IPS-15b (cell line): ENCODE measurements around the gene ETHE1.

Experiments used
- H3K27me3 ChIP-seq: one replicate; pipeline ENCODE4 v1.6.1; 2013; ENCODE audit warnings: low read length; ENCODE audit not compliant: control insufficient read depth, insufficient read depth
- H3K36me3 ChIP-seq: one replicate; pipeline ENCODE4 v1.6.1; 2013; ENCODE audit warnings: low read length; ENCODE audit not compliant: control insufficient read depth, insufficient read depth
- H3K4me1 ChIP-seq: one replicate; pipeline ENCODE4 v1.6.1; 2013; ENCODE audit warnings: mild to moderate bottlenecking, low read length; ENCODE audit not compliant: control insufficient read depth, insufficient read depth
- H3K4me3 ChIP-seq: one replicate; pipeline ENCODE4 v1.5.1; 2013; ENCODE audit warnings: low read depth, low read length
- H3K9ac ChIP-seq: one replicate; pipeline ENCODE4 v1.6.1; 2013; ENCODE audit warnings: low read depth, mild to moderate bottlenecking, low read length
- H3K9me3 ChIP-seq: one replicate; pipeline ENCODE4 v1.6.1; 2013; ENCODE audit warnings: mild to moderate bottlenecking, low read length; ENCODE audit not compliant: control insufficient read depth, insufficient read depth

Gene ETHE1

DNA sequence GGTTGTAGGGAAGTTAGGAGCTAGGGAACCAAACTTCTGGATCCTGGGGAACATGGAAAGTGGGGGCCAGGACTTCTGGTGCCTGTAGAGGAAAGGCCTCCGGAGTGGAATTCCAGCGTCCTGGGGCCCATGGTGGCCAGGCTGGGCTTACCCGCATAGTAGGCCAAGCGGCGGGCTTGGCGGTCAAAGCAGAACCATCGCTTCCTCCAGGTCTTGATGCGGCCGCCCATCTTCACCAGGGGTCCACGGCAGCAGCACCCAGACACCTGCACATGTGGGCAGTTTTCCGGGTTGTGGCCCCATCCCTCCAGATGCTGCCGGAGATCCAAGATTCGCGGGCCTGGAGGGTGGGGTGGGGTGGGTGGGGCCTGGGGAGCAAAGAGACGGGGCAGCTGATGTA, 47.8 kb downstream of the ETHE1 start:
- no peaks in the 10 kb centered on the region for H3K36me3 ChIP-seq

DNA sequence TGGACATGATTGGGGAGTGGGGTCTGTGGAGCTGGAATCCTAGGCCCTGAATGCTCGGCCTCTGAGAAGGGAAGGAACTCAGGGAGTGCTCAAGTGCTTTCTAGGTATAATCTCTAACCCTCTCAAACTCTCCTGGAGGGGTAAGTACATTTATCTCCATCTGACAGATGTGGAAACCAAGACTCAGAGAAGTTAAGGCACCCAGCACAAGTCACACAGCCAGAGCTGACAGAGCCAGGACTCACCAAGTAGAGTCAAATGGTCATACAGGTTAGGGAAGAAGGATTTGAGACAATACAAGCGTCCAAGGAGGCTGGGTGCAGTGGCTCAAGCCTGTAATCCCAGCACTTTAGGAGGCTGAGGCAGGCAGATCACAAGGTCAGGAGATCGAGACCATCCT, 48.7 kb downstream of the ETHE1 start:
- H3K36me3 ChIP-seq: no peaks in the 10 kb centered on the region
- no peak overlapping the region for H3K9ac ChIP-seq
- H3K9me3 ChIP-seq: no peaks in the 10 kb centered on the region
- H3K27me3 ChIP-seq: peaks cover 5% of the 10 kb centered on the region
- H3K4me3 ChIP-seq: no peak overlapping the region
- H3K4me1 ChIP-seq: no peaks in the 10 kb centered on the region

More for the DNA sequence above, 47.8 kb downstream of the ETHE1 start:
- no peak overlapping the region for H3K4me3 ChIP-seq
- H3K4me1 ChIP-seq: no peaks in the 10 kb centered on the region
- no peaks in the 10 kb centered on the region for H3K9me3 ChIP-seq
- H3K27me3 ChIP-seq: peaks cover 4% of the 10 kb centered on the region
- no peak overlapping the region for H3K9ac ChIP-seq

DNA sequence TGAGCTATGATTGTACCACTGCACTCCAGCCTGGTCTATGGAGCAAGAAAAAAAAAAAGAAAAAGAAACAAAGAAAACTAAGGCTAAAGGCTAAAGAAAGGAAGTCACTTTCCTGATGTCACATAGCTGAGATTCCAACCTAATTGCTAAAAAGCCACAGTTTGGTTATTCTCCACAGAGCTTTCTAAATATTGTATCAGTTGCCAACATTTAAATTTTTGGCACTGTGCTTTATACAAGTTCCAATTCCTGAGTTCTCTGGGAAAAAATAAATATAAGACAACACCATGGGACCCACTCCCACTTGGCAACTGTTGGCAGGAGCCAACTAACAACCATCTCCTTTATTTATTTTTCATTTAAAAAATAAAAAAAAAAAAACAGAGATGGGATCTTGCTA, 50.4 kb downstream of the ETHE1 start:
- Histone ChIP-seq H3K9ac (no peak overlapping the region), H3K4me3 (no peak overlapping the region), H3K4me1 (no peaks in the 10 kb centered on the region), H3K9me3 (no peaks in the 10 kb centered on the region), H3K27me3 (peaks cover 7% of the 10 kb centered on the region), H3K36me3 (no peaks in the 10 kb centered on the region)

DNA sequence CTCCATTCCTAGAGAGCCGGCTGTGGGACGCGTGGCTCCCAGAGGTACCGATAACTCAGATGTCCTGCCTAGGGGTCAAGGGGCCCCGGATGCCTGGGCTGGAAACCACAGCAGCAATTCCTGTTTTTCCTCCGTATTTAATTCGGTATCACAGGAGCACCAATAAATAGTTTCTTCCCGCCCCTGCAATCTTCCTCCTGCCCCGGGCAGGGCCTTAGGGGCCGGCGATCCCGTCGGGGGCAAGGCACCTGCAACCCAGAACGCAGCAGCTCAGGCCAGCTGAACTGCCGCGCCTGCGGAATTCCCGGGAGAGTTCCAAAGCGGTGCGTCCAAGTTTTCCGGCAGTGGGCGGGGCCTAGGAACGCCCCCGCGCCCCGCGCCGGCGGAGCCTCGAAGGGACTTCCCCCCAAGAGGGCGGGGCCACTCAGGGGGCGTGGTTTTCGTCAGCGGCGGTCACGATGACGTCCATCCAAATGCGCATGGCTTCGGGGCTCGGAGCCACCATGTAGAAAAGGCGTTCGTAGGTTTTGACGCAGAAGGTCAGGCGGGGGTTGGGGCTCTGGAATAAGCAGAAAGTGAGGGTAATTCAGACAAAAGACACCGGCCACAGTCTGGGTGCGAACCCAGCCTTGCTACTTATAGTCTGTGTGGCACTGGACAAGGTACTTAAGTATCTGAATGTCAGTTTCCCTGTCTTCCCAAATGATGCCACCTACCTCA, 51.9 kb downstream of the ETHE1 start:
- Histone ChIP-seq H3K4me3 (peak overlapping the region; percentile 56), H3K27me3 (peaks cover 7% of the 10 kb centered on the region), H3K9me3 (no peaks in the 10 kb centered on the region), H3K9ac (no peak overlapping the region), H3K4me1 (no peaks in the 10 kb centered on the region), H3K36me3 (no peaks in the 10 kb centered on the region)

DNA sequence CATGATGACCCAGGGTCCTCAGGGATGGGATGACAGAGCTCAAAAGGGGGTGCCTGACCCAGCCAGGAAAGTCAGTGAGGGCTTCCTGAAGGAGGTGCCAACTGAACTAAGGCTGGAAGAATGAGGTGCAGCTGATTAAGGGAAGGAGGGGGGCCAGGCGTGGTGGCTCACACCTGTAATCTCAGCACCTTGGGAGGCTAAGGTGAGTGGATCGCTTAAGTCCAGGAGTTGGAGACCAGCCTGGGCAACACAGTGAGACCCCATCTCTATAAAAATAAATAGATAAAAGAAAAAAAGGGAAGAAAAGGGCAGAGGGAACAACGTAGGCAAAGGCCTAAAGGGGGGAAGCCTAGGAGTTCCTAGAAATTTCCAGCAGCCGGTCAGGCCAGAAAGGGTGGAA, 52.5 kb downstream of the ETHE1 start:
- Histone ChIP-seq H3K4me3 (peak overlapping the region; percentile 40), H3K4me1 (no peaks in the 10 kb centered on the region), H3K9me3 (no peaks in the 10 kb centered on the region), H3K9ac (no peak overlapping the region), H3K36me3 (no peaks in the 10 kb centered on the region), H3K27me3 (peaks cover 7% of the 10 kb centered on the region)

DNA sequence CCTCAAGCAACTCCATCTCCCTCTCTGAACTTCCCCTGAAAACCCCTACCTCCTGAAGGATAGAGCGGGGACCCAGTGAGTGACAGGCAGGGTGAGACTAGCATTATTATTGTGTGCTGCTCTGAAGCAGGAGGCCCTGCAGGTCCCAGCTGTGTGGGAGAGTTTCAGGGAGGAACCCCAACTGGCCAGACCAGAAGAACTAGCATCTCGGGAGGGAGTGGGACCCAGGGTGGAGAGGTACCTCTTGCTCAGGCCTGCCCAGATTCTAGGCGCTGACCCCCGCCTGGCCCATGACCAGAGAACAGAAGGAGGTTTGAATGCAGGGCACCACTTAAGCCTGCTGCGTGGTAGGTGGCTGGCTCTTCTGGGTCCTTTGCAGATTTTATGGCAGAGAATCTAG, 55.9 kb downstream of the ETHE1 start:
- Histone ChIP-seq H3K4me3 (no peak overlapping the region), H3K4me1 (no peaks in the 10 kb centered on the region), H3K9me3 (no peaks in the 10 kb centered on the region), H3K36me3 (no peaks in the 10 kb centered on the region), H3K9ac (no peak overlapping the region), H3K27me3 (peaks cover 9% of the 10 kb centered on the region)

DNA sequence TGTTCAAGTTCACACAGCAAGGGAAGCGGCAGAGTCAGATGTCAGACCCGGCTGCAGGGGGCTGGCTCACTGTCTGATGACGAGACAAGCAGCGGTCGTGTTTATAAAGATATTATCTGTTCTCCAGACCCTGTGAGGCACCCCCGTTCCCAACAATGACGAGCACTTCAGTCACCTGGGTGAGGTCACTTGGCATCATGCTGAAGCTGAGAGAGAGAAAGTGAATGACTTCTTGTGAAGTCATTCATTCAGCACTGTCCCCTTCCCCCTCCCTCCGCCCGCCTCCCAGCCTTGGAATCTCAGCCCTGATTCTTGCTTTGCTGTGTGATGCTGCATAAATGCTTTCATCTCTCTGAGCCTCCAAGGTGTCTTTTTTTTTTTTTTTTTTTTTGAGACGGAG, 56.7 kb downstream of the ETHE1 start:
- Histone ChIP-seq H3K36me3 (no peaks in the 10 kb centered on the region), H3K4me3 (no peak overlapping the region), H3K4me1 (no peaks in the 10 kb centered on the region), H3K9ac (no peak overlapping the region), H3K27me3 (peaks cover 17% of the 10 kb centered on the region), H3K9me3 (no peaks in the 10 kb centered on the region)

DNA sequence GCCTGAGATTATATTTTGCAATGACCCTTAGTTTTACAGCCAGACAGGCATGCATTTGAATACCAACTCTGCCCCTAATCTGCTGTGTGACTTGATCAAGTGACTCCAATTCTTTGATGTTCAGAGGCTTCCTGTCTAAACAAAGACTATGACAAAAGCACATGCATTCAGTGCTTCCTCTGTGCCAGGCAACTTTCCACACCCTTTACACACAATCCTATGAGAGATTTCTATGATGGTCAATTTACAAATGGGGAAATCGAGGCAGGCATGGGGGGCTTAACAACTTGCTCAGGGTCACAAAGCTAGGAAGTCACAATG, 57.9 kb downstream of the ETHE1 start:
- Histone ChIP-seq H3K9me3 (no peaks in the 10 kb centered on the region), H3K9ac (no peak overlapping the region), H3K4me3 (no peak overlapping the region), H3K27me3 (peaks cover 20% of the 10 kb centered on the region), H3K36me3 (no peaks in the 10 kb centered on the region), H3K4me1 (peaks cover 5% of the 10 kb centered on the region)

DNA sequence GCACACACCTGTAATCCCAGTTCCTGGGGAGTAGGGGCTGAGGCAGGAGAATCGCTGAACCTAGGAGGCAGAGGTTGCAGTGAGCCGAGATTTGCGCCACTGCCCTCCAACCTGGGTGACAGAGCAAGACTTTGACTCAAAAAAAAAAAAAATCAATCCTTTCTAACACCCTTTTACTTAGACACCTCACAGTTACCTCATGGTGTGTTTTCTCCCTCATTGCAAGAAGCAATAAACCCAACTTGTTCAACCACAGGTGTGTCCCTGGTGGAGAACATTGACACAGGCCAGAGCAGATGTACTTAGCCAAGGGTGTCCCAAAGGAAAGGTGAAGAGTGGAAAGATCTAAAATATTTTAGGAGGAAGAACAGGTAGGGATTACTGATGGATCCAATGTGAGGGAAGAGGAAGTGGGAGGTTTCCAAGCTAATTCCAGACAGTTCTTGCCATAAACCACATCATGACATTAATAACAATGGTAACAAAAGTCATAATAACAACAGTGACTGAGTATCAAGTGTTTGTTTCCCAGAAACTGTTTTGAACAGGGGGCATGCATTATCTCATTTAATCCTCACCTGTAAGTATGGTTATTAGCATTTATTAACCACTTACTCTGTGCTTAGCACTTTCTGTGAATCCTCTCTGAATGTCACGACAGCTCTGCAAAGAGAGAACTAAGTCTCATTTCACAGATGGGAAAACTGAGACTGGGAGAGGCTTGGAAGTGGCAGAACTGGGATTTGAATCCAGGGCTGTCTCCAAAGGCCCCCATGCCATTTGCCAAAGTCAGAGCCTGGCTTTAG, 58.4 kb downstream of the ETHE1 start:
- no peaks in the 10 kb centered on the region for H3K9me3 ChIP-seq
- H3K27me3 ChIP-seq: peaks cover 20% of the 10 kb centered on the region
- H3K9ac ChIP-seq: no peak overlapping the region
- H3K36me3 ChIP-seq: no peaks in the 10 kb centered on the region
- no peak overlapping the region for H3K4me3 ChIP-seq
- H3K4me1 ChIP-seq: peaks cover 5% of the 10 kb centered on the region

DNA sequence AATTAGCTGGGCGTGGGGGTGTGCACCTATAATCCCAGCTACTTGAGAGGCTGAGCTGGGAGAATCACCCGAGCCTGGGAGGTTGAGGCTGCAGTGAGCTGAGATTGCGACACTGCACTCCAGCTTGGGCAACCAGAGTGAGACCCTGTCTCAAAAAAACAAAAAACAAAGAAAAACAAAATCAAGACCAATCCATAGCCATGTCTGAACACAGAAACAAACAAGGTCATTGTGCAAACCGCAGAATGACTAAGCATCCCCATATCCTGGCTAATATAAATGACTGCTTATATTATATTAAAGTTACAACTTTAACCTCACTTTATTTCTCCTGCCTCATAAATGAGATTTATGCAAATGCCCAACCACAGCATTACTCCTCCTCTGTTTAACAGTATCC, 59.3 kb downstream of the ETHE1 start:
- Histone ChIP-seq H3K4me3 (no peak overlapping the region), H3K36me3 (no peaks in the 10 kb centered on the region), H3K9me3 (no peaks in the 10 kb centered on the region), H3K9ac (no peak overlapping the region), H3K4me1 (peaks cover 5% of the 10 kb centered on the region), H3K27me3 (peaks cover 17% of the 10 kb centered on the region)

DNA sequence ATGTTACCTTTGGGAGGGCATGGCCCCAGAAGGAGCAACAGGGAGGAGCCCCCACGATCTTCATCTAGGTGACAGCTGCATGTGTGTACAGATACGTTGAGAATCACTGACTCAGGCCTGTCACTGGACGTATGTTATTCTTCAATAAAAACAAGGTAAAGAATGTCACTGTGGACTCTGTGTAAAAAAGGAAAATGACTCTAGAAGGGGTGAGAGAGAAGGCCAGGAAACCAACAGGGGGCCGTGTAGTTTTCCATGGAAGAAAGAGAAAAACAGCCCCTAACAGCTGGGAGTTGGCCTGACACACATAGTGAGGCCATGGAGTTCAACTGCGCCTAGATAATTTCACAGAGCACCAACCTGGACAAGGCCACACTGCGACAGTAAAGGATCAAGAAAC, 59.7 kb downstream of the ETHE1 start:
- H3K27me3 ChIP-seq: peaks cover 17% of the 10 kb centered on the region
- peaks cover 5% of the 10 kb centered on the region for H3K4me1 ChIP-seq
- no peak overlapping the region for H3K4me3 ChIP-seq
- no peak overlapping the region for H3K9ac ChIP-seq
- no peaks in the 10 kb centered on the region for H3K36me3 ChIP-seq
- H3K9me3 ChIP-seq: no peaks in the 10 kb centered on the region

DNA sequence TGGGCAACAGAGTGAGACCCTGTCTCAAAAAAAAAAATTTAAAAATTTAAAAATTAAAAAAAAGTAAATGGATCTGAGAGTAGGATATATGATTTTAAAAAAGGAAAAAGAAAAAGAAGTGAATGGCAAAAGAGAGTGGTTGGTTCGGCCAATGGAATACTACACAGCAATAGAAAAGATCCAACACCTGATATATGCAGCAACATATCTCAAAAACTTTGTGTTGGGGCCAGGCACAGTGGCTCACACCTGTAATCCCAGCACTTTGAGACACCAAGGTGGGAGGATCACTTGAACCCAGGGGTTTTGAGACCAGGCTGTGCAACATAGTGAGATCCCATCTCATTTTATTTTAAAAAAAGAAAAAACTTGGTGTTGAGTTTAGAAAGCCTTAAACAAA, 60.2 kb downstream of the ETHE1 start:
- Histone ChIP-seq H3K27me3 (peaks cover 19% of the 10 kb centered on the region), H3K9me3 (no peaks in the 10 kb centered on the region), H3K4me3 (no peak overlapping the region), H3K36me3 (no peaks in the 10 kb centered on the region), H3K9ac (no peak overlapping the region), H3K4me1 (peaks cover 5% of the 10 kb centered on the region)
